ENCODE results near the gene THSD4. TPM values are rescaled to one million over a fixed set of nuclear protein-coding genes. Genes with fewer than 3 reads are reported as not detected.

THSD4 gene
- total and polyA plus RNA-seq, 2 donors (not counting 1 experiment from before 2014, with no cell fraction given): 43.1 to 95.5 TPM

DNA sequence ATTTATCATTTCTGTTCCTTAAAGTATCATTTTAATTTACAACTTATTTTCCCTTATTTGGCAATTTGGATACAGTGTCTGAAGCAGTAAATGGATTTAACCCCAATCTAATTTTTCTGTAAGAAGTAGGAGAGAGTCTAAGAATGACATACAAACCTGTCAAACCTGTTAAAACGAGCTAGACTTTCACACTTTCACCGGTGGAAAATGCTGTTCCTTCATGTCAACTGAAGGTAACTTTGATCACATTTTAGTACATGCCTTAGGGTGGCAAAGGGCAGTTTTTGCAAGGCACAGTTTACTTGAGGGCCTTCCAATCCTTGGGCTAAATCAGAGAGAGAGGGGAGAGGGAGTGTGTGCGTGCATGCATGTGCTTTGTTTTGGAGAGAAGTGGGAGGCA is 221.4 kb downstream of the THSD4 start:
- H4K20me1 ChIP-seq (ENCODE audit: control insufficient read depth, extremely low read depth, insufficient read depth, low read length): no peaks in the 10 kb centered on the region
- TF ChIP-seq EZH2 (IDR thresholded peaks at IDR 0.05; ENCODE audit: low read length, missing control alignments): no peak
- TF ChIP-seq, protein P1, sequence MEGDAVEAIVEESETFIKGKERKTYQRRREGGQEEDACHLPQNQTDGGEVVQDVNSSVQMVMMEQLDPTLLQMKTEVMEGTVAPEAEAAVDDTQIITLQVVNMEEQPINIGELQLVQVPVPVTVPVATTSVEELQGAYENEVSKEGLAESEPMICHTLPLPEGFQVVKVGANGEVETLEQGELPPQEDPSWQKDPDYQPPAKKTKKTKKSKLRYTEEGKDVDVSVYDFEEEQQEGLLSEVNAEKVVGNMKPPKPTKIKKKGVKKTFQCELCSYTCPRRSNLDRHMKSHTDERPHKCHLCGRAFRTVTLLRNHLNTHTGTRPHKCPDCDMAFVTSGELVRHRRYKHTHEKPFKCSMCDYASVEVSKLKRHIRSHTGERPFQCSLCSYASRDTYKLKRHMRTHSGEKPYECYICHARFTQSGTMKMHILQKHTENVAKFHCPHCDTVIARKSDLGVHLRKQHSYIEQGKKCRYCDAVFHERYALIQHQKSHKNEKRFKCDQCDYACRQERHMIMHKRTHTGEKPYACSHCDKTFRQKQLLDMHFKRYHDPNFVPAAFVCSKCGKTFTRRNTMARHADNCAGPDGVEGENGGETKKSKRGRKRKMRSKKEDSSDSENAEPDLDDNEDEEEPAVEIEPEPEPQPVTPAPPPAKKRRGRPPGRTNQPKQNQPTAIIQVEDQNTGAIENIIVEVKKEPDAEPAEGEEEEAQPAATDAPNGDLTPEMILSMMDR (conservative IDR thresholded peaks at IDR 0.05 in 1 of 2, IDR thresholded peaks at IDR 0.05 in 1 of 2; ENCODE audit: low read depth in 1 of 2, low read length in 2 of 2): no peak
- H3K4me1 ChIP-seq (ENCODE audit: control insufficient read depth, extremely low read depth, insufficient read depth, low read length): peaks cover 27% of the 10 kb centered on the region
- H2AFZ ChIP-seq (ENCODE audit: low read length): no peak overlapping the region
- no peaks in the 10 kb centered on the region for H3K9me3 ChIP-seq (ENCODE audit: control insufficient read depth, insufficient read depth, low read depth, low read length)
- no peak overlapping the region for H3K27ac ChIP-seq (ENCODE audit: insufficient read depth, low read length)
- DNase-seq (ENCODE audit: low read depth in 2 of 2): no peak
- H3K36me3 ChIP-seq (ENCODE audit: control insufficient read depth, insufficient read depth, low read length): no peaks in the 10 kb centered on the region
- H3K79me2 ChIP-seq (ENCODE audit: control insufficient read depth, insufficient read depth, low read length): no peaks in the 10 kb centered on the region
- no peak overlapping the region for H3K4me2 ChIP-seq (ENCODE audit: extremely low read depth, insufficient read depth, low read length)
- H3K9ac ChIP-seq (ENCODE audit: insufficient read depth, low read length): no peak overlapping the region
- no peaks in the 10 kb centered on the region for H3K27me3 ChIP-seq (ENCODE audit: control insufficient read depth, insufficient read depth, low read length)
- no peak overlapping the region for H3K4me3 ChIP-seq (replicated peaks in 1 of 4; ENCODE audit: control extremely low read depth in 1 of 4, insufficient read depth in 1 of 4, low read depth in 3 of 4, low read length in 4 of 4)

DNA sequence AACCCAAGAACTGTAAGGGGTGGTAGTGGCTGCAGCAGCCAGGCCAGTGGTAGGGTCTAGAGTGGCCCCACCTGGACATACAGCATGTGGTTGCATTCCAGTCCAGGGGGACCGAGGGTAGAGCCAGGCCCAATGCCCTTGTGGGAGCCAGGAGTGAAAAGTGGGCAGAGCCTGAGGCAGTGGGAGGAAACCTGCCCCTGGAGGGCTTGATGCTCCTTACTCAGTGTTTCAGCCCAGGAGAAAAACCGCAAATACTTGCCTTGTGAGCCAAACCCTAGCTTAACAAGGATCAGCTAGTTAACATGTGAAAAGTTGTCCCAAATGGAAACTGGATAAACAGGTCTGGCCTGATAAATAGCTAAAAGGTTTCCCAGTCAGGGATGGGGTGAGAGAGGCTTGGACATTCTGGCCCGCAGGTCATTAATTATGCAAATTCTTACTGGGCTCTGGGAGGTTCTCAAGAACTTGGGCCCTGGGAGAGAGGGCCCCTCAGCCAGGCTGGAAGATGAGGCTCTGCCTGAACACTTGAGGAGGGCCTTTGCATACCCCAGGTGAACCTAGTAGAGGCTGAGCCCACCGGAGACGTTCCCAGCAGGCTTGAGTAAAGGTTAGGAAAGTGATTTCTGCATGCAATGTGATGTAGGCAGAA is 222.1 kb downstream of the THSD4 start:
- H3K4me3 ChIP-seq (replicated peaks in 1 of 4; ENCODE audit: control extremely low read depth in 1 of 4, insufficient read depth in 1 of 4, low read depth in 3 of 4, low read length in 4 of 4): no peak overlapping the region
- peaks cover 21% of the 10 kb centered on the region for H3K4me1 ChIP-seq (ENCODE audit: control insufficient read depth, extremely low read depth, insufficient read depth, low read length)
- no peak overlapping the region for H3K9ac ChIP-seq (ENCODE audit: insufficient read depth, low read length)
- H3K9me3 ChIP-seq (ENCODE audit: control insufficient read depth, insufficient read depth, low read depth, low read length): no peaks in the 10 kb centered on the region
- no peaks in the 10 kb centered on the region for H3K79me2 ChIP-seq (ENCODE audit: control insufficient read depth, insufficient read depth, low read length)
- H3K27ac ChIP-seq (ENCODE audit: insufficient read depth, low read length): no peak overlapping the region
- H4K20me1 ChIP-seq (ENCODE audit: control insufficient read depth, extremely low read depth, insufficient read depth, low read length): no peaks in the 10 kb centered on the region
- TF ChIP-seq, protein P1 (conservative IDR thresholded peaks at IDR 0.05 in 1 of 2, IDR thresholded peaks at IDR 0.05 in 1 of 2; ENCODE audit: low read depth in 1 of 2, low read length in 2 of 2): no peak
- no peak for TF ChIP-seq EZH2 (IDR thresholded peaks at IDR 0.05; ENCODE audit: low read length, missing control alignments)
- DNase-seq (ENCODE audit: low read depth in 2 of 2): peak in 1 of 2 donors; percentile 64
- H2AFZ ChIP-seq (ENCODE audit: low read length): no peak overlapping the region
- H3K27me3 ChIP-seq (ENCODE audit: control insufficient read depth, insufficient read depth, low read length): no peaks in the 10 kb centered on the region
- no peak overlapping the region for H3K4me2 ChIP-seq (ENCODE audit: extremely low read depth, insufficient read depth, low read length)
- peaks cover 1% of the 10 kb centered on the region for H3K36me3 ChIP-seq (ENCODE audit: control insufficient read depth, insufficient read depth, low read length)

DNA sequence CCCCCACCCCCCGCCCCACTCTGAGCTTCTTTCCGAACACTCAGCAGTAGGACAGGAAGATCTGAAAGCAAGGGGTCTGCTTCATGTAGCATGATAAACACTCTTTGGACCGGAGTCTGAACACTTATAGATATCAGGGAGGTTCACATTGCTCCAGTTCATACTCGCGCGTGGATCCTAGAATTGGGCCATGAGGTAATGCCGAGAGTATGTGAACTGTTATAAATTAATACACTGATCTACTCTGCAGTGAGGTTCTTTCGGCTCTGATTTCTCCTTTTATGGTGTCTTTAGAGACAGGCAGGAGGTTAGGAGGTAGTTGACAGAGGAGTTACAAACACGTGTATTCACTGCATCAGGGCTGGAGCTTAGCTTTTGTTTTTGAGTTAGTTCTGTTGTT is 223.0 kb downstream of the THSD4 start:
- Histone ChIP-seq H4K20me1 (ENCODE audit: control insufficient read depth, extremely low read depth, insufficient read depth, low read length) (no peaks in the 10 kb centered on the region), H2AFZ (ENCODE audit: low read length) (no peak overlapping the region), H3K27ac (ENCODE audit: insufficient read depth, low read length) (no peak overlapping the region), H3K4me1 (ENCODE audit: control insufficient read depth, extremely low read depth, insufficient read depth, low read length) (peaks cover 14% of the 10 kb centered on the region), H3K27me3 (ENCODE audit: control insufficient read depth, insufficient read depth, low read length) (no peaks in the 10 kb centered on the region), H3K79me2 (ENCODE audit: control insufficient read depth, insufficient read depth, low read length) (no peaks in the 10 kb centered on the region), H3K4me2 (ENCODE audit: extremely low read depth, insufficient read depth, low read length) (no peak overlapping the region), H3K36me3 (ENCODE audit: control insufficient read depth, insufficient read depth, low read length) (peaks cover 3% of the 10 kb centered on the region), H3K9ac (ENCODE audit: insufficient read depth, low read length) (no peak overlapping the region), H3K9me3 (ENCODE audit: control insufficient read depth, insufficient read depth, low read depth, low read length) (no peaks in the 10 kb centered on the region), H3K4me3 (replicated peaks in 1 of 4; ENCODE audit: control extremely low read depth in 1 of 4, insufficient read depth in 1 of 4, low read depth in 3 of 4, low read length in 4 of 4) (no peak overlapping the region)
- TF ChIP-seq EZH2 (IDR thresholded peaks at IDR 0.05; ENCODE audit: low read length, missing control alignments): no peak
- TF ChIP-seq, protein P1 (conservative IDR thresholded peaks at IDR 0.05 in 1 of 2, IDR thresholded peaks at IDR 0.05 in 1 of 2; ENCODE audit: low read depth in 1 of 2, low read length in 2 of 2): no peak
- peak in 1 of 2 donors; percentile 34 for DNase-seq (ENCODE audit: low read depth in 2 of 2)

Data from fibroblast of lung (primary cell).